HG03039 (cell line): ENCODE data around the gene MNAT1.
A peak's percentile ranks its signal among the peaks of the same experiment; 100 is the strongest.
"Not testable (repeated sequence)": the region's sequence is repeated elsewhere in the genome, so short reads cannot be mapped to it uniquely, and the experiment has no call there.

Experiments used
- ATAC-seq: cut with Tn5 transposase; IDR thresholded peaks from one replicate; pipeline ENCODE4 v1.9.1; 2021; ENCODE audit warnings: mild to moderate bottlenecking, moderate library complexity; ENCODE audit not compliant: unreplicated experiment

The MNAT1 gene

DNA sequence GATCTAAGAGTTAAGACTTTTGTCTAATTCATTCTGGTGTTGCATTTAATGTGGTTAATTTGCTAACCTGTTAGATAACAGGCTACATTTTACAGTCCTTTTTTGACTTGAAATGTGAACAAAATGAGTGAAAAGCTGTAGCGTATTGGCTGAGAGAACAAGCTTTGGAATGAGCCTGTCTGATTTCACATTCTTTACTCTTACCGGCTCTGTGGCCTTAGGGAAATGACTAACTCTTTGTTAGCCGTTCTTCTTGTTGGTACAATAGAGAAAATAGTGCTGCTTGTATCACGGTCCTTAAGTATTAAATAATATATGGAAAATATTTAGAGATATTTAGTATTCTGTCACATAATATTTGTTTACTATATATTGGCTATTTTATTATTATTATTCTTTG, 1.9 kb downstream of the MNAT1 start:
- no peak for ATAC-seq

DNA sequence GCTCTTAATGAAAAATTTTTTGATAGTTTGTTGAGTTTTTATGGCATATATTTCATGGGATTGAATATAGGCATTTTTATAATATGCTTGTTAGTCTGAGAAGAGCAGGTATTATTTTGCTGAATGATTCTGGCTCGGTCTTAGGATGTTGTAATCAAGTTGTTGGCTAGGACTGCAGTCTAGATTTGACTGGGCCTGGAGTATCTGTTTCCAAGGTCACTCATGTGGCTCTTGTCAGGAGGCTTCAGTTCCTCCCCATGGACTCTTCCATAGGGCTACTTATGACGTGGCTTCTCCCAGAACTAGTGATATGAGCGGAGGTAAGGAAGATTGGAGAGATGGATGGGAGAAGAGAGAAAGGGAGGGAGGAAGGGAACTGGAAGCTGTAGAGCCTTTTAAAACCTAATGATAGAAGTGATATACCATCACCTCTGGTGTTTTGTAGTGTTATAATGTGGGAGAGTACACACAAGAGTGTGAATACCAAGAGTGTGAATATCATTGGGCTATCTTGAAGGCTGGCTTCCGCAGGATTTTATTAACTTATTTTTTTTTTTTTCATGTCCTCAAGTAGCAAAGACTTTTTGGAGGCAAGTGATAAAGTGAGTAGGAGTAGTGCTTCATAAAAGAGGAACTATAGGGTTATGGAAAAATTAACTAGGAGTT, 4.4 kb downstream of the MNAT1 start:
- no peak for ATAC-seq

DNA sequence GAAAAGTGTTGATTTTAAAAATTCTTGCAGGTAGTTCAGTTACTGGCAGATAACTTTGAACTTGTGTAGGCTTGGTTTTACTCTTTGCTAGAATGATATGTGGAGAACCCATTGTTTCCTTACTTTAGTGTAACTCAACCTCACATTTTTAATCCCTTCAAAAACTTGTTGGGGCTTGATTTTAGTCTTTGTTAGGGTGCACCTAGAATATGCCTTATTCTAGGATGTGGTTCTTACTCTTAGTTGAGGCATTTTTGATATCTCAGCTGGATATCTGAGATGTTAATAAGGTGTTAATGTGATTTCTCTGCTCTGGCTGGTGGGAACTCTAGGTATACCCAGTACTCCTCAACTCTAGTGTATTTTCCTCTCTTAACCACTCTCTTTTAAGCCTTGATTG, 10.0 kb downstream of the MNAT1 start:
- no peak for ATAC-seq

DNA sequence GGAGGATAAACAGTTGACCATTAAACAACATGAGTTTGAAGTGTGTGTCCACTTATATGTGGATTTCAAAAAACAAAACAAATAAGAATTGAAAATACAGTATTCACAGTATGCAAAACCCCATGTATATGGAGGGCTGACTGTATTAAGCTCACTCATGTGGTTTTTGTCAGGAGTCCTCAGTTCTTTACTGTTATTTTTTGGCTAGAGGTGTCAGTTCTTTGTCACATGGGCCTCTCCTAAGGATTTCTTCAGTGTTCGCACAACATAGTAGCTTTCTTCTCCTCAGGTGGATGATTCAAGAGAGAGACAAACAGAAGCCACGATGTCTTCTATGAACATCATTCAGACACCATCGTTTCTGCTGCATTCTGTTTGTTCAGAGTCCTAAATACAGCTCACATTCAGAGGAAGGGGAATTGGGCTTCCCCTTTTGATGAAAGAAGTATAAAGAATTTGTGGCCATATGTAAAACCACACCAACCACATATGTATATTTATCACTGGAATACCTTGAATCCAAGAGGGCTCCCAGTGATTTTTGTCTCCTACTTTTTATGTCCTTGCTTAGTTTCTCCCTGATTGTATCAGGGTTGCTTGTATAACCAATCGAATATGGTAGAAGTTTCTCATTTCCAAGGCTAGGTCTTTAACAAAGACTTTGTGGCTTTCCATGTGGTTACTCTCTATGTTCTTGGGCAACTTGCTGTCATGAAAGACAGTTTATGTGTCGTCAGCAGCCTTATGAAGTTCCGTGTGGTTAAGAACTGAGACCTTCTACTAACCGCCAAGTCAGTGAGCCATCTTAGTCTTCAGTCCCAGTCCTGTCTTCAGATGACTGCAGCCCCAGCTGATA, 18.9 kb downstream of the MNAT1 start:
- ATAC-seq: peak; percentile 98

DNA sequence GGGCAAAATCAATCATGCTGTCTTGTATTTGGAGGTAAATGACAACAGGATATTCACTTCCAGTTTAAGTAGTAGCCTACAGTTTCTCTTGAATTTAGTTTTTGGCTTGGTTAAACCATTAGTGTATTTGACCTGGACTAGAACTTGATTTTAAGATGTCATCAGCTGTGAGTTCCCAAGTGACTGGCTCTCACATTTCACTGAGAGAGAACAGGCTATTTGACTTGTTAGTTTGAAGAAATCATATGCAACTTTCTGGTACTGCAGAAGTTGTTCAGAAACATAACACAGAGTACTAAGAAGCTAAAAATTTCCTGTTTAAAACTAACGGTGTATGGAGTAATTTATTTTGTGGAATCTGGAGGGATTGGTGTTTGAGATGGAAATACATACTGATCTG, 22.3 kb downstream of the MNAT1 start:
- no peak for ATAC-seq

DNA sequence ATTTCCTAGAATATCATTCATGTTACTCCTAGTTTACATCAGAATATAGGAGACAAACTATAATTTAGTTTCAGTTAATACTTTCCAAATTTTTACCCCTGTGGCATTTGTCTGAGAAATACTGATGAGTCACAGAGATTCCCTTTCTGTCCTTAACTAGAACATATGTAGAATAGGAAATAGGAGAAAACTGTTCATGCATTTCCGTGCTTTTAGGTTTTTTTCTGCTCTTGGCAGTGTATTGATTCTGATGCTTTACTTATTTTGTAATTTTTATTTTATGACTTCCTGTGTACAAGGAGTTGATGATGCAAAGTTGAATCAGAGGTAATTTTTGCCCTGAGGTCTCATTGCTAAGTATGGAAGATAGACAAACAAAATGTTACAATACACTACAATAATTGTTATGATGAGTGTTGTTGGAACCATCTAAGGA, 23.0 kb downstream of the MNAT1 start:
- no peak for ATAC-seq

DNA sequence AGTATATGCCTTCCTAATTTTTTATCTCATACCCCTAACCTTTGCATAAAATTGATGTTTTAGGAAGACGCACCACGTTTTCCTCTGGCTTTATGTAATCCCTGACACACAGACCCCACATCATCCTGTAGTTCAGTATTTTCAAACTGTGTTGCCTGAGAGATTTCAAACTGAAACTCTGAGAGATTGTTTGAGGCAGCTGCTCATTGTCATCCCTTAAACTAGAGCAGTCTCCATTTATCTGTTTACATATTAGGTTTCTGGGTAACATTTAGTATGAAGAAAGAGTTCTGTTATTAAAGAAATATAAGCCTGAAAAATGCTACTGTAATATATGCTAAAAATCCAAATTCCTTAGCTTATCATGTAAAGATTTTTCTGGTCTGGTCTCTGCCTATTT, 24.3 kb downstream of the MNAT1 start:
- no peak for ATAC-seq

DNA sequence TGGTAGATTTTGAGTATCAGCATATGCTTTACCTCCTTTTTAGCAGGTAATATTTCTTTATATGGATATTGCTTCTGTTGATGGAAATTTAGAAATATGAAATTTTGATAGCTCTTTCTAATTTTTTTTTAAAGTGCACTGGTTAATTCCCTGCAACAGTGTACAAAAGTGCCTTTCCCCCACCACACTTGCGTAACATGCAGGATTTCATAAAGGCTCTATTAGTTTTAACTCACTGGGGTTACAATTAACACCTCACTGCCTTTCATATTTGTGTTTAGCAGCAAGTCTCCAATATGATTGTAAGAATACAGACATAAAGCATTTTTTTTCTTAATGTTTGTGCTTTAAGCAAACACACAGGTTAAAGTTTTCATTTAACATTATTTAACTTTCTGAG, 25.6 kb downstream of the MNAT1 start:
- no peak for ATAC-seq

DNA sequence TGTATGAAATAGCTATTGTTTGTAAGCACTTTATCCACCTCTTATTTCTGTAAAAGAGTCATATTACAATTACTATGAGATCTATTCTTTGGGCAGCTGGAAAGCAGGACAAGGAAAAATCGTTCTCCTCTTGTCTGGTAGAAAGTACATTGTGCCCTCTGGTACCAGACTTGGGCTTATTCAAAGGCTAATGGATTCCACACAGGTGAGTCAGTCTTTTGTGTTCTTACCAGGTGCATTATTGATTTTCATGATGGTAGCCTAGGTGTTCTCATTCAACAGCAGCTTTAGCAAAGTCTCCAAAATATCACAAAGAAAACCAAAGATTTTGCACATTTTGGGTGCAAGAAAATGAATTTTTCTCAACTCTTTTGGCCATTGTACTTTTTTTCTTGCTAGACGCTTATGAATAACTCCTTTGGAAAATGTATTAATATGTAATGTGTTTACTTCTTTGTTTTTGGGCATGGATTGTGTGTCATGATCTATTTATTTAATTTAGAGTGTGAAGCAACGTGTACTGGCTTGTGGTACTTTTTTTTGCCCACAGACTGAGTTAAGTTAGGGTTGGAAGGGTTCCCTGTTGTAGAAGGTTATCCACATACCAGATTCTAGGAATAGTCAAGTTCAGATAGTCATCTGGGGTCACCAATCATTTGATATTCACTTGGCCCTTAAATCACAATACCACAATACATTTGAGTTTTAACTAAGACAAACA, 26.2 kb downstream of the MNAT1 start:
- ATAC-seq: no peak

DNA sequence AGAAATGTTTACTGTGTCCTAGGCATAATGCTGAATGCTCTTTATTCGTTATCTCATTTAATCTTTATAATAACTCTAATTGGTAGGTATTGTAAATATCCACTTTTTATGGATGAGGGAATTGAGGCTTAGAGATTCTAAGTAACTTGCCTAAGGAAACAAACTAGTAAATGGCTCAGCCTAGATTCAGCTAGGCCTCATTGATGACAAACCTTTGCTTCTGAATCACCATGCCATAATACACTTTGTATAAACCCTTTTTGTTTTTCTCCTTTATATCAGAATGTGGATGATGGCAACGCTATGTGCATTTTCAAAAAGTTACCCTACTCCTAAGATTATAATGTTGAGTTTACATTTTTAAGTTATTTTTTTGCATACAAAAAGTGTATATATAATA, 34.0 kb downstream of the MNAT1 start:
- no peak for ATAC-seq

DNA sequence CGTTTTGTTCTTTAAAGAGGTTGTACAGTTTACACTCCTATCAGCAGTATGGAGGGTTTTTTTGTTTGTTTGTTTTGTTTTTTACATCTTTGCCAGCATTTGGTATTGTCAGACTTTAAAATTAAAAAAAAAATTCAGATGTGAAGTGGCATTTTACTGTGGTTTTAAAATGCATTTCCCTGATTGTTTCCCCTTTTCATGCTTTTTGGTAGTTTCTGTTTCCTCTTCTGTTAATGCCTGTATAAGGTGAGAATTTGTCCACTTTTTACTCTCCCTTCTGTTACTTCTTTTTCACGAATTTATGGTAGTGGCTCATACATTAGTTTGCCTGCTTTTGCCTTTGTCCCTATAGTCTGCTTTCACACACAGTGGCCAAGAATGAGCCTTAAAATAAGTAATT, 36.6 kb downstream of the MNAT1 start:
- ATAC-seq: no peak

DNA sequence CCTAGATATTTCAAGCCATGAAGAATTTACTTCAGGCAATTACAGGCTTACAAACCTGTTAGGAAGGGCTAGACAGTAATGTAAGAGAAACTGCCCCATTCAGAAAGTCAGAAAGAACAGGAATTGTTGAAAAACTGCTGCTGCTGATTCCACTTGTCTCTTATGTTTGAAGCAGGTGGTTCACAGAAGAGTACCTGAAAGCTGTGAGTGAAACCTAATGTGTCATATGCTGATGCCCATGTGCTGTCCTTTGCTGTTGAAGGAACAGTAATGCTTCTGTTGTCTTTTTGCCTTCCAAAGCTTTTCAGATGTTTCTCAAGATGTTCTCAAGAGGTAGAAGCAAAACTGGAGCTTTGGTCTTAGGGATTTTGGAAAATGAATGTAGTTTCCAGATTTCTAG, 39.0 kb downstream of the MNAT1 start:
- no peak for ATAC-seq

DNA sequence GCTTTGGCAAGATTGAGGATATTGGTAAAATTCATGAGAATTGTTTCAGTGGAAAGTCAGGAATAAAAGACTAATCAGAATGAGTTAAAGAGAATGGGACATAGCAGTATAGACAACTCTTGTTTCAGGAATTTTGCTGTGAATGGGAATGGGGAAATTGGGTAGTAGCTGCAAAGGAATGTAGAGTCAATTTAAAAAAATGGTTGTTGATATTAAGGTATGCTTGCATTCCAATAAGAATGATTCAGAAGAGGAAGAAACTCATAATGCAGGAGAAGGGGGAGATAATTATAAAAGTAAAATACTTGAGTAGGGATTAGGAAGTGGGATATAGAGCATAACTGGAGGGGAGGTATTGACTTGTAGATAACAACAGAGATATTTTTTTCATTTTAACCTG, 40.7 kb downstream of the MNAT1 start:
- no peak for ATAC-seq

DNA sequence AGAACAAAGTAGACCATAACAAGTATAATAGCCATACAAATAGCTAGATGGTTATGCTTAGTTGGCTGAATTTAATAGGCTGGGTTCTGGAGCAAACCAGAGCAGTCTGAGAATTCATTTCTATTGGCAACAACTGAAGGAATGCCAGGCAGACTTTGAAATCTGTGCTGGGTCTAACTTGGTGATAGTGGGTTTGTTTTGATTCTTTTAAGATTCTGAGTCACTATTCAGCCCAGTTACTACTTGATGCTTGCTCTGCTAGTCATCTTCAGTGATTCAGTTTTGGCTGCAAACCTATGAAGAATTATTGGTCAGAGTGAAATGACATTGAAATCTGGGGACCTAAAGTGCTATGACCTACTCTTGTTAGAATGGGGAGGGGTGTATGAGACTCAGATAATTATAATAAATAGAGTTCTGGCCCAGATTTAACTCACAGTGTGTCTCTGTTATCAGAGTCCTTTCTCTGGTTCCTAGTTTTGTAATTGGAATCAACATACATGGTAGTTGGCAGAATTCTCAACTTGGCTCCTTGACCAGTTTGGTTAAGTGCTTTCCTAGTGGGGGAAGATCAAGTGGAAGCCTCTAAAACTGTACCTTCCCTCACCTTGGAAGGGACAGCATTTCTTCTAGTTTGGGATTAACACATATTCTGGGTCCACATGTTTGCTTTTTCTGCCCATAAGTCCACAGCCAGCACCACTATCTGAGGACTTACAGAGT, 43.5 kb downstream of the MNAT1 start:
- no peak for ATAC-seq

DNA sequence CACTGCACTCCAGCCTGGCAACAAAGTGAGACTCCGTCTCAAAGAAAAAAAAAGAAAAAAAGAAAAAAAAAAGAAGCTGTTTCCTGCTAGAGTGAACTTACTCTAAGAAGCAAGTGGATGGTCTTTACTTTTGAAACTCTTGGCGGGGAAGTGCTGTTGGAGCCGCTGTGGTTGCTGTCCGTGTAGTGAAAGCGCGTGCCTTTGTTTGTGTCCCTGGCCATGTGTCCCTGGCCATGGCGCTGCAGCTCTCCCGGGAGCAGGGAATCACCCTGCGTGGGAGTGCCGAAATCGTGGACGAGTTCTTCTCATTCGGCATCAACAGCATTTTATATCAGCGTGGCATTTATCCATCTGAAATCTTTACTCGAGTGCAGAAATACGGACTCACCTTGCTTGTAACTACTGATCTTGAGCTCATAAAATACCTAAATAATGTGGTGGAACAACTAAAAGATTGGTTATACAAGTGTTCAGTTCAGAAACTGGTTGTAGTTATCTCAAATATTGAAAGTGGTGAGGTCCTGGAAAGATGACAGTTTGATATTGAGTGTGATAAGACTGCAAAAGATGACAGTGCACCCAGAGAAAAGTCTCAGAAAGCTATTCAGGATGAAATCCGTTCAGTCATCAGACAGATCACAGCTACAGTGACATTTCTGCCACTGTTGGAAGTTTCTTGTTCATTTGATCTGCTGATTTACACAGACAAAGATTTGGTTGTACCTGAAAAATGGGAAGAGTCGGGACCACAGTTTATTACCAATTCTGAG, 45.4 kb downstream of the MNAT1 start:
- ATAC-seq: not testable (repeated sequence)

DNA sequence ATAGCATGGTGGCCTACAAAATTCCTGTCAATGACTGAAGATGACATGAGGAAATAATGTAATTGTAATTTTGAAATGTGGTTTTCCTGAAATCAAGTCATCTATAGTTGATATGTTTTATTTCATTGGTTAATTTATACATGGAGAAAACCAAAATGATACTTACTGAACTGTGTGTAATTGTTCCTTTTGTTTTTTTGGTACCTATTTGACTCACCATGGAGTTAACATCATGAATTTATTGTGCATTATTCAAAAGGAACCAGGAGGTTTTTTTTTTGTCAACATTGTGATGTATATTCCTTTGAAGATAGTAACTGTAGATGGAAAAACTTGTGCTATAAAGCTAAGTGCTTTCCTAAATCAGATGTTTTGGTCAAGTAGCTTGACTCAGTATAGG, 46.0 kb downstream of the MNAT1 start:
- ATAC-seq: not testable (repeated sequence)

DNA sequence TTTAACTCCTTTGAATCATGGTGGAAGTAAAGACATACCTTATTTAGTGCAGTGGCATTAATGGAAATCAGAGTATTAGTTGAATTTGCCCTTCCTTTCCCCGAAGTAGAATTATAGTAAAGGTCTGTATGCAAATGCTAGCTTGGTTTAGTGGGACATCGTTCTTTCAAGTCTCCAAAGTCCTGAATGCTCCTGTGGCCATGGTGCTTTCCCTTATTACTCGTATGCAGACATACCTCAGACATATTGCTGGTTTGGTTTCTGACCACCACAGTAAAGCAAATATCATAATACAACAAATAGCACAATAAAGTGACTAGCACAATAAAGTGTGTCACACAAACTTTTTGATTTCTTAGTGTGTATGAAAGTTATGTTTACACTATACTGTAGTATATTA, 52.3 kb downstream of the MNAT1 start:
- no peak for ATAC-seq

DNA sequence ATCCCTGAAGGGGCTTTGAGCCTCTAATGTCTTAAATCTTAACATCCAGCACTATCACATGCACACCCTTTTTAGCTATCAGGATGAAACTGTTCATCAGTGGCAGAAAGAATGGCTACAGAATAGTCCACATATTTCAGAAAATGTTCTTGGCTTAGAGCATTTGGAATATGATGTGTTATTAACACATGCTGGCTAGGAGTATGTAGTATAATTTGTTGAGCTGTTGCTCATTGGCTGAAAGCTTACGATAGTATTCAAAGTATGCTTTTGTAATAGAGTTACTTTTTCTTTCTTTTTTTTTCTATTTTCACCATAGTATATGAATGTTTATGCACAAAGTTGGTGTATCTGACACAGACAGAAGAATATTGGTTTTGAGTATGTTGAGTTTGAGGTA, 55.1 kb downstream of the MNAT1 start:
- ATAC-seq: no peak

DNA sequence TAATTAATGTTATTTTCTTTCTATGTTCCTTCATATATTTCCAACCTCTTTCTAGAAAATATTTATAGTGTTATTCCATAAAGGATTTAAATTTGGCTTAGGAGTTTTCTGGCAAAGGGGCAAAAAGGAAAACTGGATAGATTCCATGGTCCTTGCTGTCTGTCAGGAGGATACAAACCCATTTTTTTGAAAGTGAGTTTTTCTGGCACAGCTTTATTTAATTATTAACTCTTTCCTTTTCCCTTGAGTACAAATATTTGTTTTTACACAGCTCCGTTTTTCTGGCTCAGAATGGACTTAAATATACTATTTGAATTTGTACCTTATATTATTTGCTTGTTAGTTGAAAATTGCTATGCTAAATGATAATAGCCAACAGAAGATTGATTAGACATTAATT, 56.3 kb downstream of the MNAT1 start:
- no peak for ATAC-seq

DNA sequence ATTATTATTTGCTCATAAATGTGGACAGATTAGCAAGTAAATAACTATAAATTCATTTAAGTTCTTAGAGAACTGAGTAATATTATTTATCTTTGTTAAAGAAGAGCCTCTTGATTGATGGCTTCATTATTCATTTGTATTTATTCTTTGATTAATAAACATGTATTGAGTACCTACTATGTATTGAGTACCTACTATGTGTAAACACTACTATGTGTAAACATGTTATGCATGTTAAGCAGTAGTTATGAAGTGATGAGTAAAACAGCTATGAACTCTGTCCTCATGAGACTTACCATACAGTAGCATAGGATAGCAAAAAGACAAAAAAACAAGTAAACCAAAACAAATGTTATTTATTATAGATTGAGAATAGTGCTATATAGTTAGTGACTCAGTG, 61.9 kb downstream of the MNAT1 start:
- ATAC-seq: no peak
